Measurements from ENCODE around the gene SF3A1. TPM values are rescaled to one million over a fixed set of nuclear protein-coding genes. Genes with fewer than 3 reads are reported as not detected.
"Not testable (repeated sequence)": the region's sequence is repeated elsewhere in the genome, so short reads cannot be mapped to it uniquely, and the experiment has no call there.

Gene SF3A1
- total RNA-seq, 2 donors from 2014 or later, result 56.7 to 77.0 TPM

- Histone ChIP-seq H3K27me3 (replicated peaks; ENCODE audit: insufficient read depth) (no peaks in the 10 kb centered on the region), H3K36me3 (no peaks in the 10 kb centered on the region), H3K4me3 (no peak overlapping the region), H3K9me3 (no peaks in the 10 kb centered on the region), H3K27ac (no peak overlapping the region), H3K4me1 (ENCODE audit: control insufficient read depth in 1 of 2, low read depth in 2 of 2) (peaks cover 0 to 19% of the 10 kb centered on the region in 2 donors)
- no peak for DNase-seq (ENCODE audit: low spot score)
- TF ChIP-seq CTCF (IDR thresholded peaks at IDR 0.05), result no peak
- no peak for ATAC-seq (ENCODE audit: insufficient number of reproducible peaks, low FRiP score, low read depth)
These were observed 45.5 kb upstream of the SF3A1 start for GRCh38 chr22:30402028-30402765.

GRCh38 chr22:30401024-30401423, 44.3 kb upstream of the SF3A1 start:
- not testable (repeated sequence) for H3K27me3 ChIP-seq (replicated peaks; ENCODE audit: insufficient read depth); H3K9me3 ChIP-seq; H3K27ac ChIP-seq; DNase-seq (ENCODE audit: low spot score); ATAC-seq (ENCODE audit: insufficient number of reproducible peaks, low FRiP score, low read depth); H3K4me3 ChIP-seq; H3K36me3 ChIP-seq
- H3K4me1 ChIP-seq (ENCODE audit: control insufficient read depth in 1 of 2, low read depth in 2 of 2), result peaks cover 3 to 26% of the 10 kb centered on the region in 2 donors

- Histone ChIP-seq H3K27ac (no peak overlapping the region), H3K27me3 (replicated peaks; ENCODE audit: insufficient read depth) (no peaks in the 10 kb centered on the region), H3K4me1 (ENCODE audit: control insufficient read depth in 1 of 2, low read depth in 2 of 2) (peaks cover 3 to 26% of the 10 kb centered on the region in 2 donors), H3K4me3 (no peak overlapping the region), H3K36me3 (no peaks in the 10 kb centered on the region), H3K9me3 (no peaks in the 10 kb centered on the region)
- DNase-seq (ENCODE audit: low spot score) (no peak), ATAC-seq (ENCODE audit: insufficient number of reproducible peaks, low FRiP score, low read depth) (no peak)
- TF ChIP-seq CTCF (IDR thresholded peaks at IDR 0.05), result no peak
These were observed 43.5 kb upstream of the SF3A1 start for GRCh38 chr22:30400159-30400558.

- Histone ChIP-seq H3K36me3 (no peaks in the 10 kb centered on the region), H3K27me3 (replicated peaks; ENCODE audit: insufficient read depth) (no peaks in the 10 kb centered on the region), H3K4me1 (ENCODE audit: control insufficient read depth in 1 of 2, low read depth in 2 of 2) (peaks cover 3 to 26% of the 10 kb centered on the region in 2 donors), H3K9me3 (no peaks in the 10 kb centered on the region), H3K4me3 (no peak overlapping the region), H3K27ac (no peak overlapping the region)
- ATAC-seq (ENCODE audit: insufficient number of reproducible peaks, low FRiP score, low read depth) (no peak), DNase-seq (ENCODE audit: low spot score) (no peak)
- no peak for TF ChIP-seq CTCF (IDR thresholded peaks at IDR 0.05)
These were observed 43.0 kb upstream of the SF3A1 start for GRCh38 chr22:30399718-30400117.

GRCh38 chr22:30398685-30399680, 42.3 kb upstream of the SF3A1 start:
- Histone ChIP-seq H3K36me3 (no peaks in the 10 kb centered on the region), H3K9me3 (no peaks in the 10 kb centered on the region), H3K27ac (no peak overlapping the region), H3K27me3 (replicated peaks; ENCODE audit: insufficient read depth) (no peaks in the 10 kb centered on the region), H3K4me1 (ENCODE audit: control insufficient read depth in 1 of 2, low read depth in 2 of 2) (peaks cover 3 to 26% of the 10 kb centered on the region in 2 donors), H3K4me3 (no peak overlapping the region)
- TF ChIP-seq CTCF (IDR thresholded peaks at IDR 0.05), result no peak
- DNase-seq (ENCODE audit: low spot score), result no peak
- no peak for ATAC-seq (ENCODE audit: insufficient number of reproducible peaks, low FRiP score, low read depth)
